ENCODE results near the gene SPECC1L.

The SPECC1L gene

GRCh38 chr22:24304062-24304675, 33.5 kb downstream of the SPECC1L start:
- Histone ChIP-seq H3K79me2 (ENCODE audit: insufficient read depth, low read length) (peaks cover 82% of the 10 kb centered on the region), H3K36me3 (ENCODE audit: insufficient read depth, low read length) (peaks cover 70% of the 10 kb centered on the region)
- TF ChIP-seq, protein P1, sequence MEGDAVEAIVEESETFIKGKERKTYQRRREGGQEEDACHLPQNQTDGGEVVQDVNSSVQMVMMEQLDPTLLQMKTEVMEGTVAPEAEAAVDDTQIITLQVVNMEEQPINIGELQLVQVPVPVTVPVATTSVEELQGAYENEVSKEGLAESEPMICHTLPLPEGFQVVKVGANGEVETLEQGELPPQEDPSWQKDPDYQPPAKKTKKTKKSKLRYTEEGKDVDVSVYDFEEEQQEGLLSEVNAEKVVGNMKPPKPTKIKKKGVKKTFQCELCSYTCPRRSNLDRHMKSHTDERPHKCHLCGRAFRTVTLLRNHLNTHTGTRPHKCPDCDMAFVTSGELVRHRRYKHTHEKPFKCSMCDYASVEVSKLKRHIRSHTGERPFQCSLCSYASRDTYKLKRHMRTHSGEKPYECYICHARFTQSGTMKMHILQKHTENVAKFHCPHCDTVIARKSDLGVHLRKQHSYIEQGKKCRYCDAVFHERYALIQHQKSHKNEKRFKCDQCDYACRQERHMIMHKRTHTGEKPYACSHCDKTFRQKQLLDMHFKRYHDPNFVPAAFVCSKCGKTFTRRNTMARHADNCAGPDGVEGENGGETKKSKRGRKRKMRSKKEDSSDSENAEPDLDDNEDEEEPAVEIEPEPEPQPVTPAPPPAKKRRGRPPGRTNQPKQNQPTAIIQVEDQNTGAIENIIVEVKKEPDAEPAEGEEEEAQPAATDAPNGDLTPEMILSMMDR (IDR thresholded peaks at IDR 0.05; ENCODE audit: borderline replicate concordance, extremely low read depth, low read length, poor library complexity, severe bottlenecking), result no peak
- TF ChIP-seq EZH2 (IDR thresholded peaks at IDR 0.05; ENCODE audit: borderline replicate concordance, low read depth, low read length, severe bottlenecking), result no peak

DNA sequence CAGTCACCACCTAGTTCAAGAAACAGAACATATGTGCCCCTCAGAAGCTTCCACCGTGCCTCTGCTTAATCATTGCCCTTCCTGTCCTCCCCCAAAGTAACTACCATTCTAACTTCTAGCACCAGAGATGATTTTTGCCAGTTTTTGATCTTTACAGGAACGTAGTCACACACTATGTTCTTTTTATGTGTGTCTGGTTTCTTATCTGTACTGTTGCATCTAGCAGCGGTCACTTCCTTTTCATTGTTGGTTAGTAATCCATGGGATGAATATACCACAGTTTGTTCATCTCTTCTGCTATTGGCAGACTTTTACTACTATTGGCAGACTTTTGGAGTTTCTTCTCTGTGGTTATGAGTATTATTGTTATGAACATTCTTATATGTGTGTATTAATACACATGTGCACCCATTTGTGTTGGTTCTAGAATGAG, 34.6 kb downstream of the SPECC1L start:
- peaks cover 80% of the 10 kb centered on the region for H3K79me2 ChIP-seq (ENCODE audit: insufficient read depth, low read length)
- H3K9ac ChIP-seq (ENCODE audit: low read depth, low read length), result no peak overlapping the region
- H3K27me3 ChIP-seq (ENCODE audit: insufficient read depth, low read length, poor library complexity), result no peaks in the 10 kb centered on the region
- peaks cover 81% of the 10 kb centered on the region for H3K36me3 ChIP-seq (ENCODE audit: insufficient read depth, low read length)
- H3K4me2 ChIP-seq (ENCODE audit: insufficient read depth, low read length), result no peak overlapping the region
- H3K27ac ChIP-seq (ENCODE audit: low read length), result peak overlapping the region; percentile 6
- no peak overlapping the region for H3K4me3 ChIP-seq (ENCODE audit: low read depth in 1 of 2, low read length in 2 of 2)
- H3K4me1 ChIP-seq (ENCODE audit: insufficient read depth, low read length), result peaks cover 29% of the 10 kb centered on the region
- ATAC-seq (ENCODE audit: insufficient read depth, low read depth) (peak; percentile 83), DNase-seq (peak; percentile 28)
- no peak overlapping the region for H2AFZ ChIP-seq (ENCODE audit: low read depth, low read length)
- H3K9me3 ChIP-seq (ENCODE audit: insufficient read depth, low read length, severe bottlenecking), result no peaks in the 10 kb centered on the region
- peaks cover 31% of the 10 kb centered on the region; the same call in 1 of the 2 replicates for H4K20me1 ChIP-seq (ENCODE audit: insufficient read depth, low read length)
- TF ChIP-seq, protein P1 (IDR thresholded peaks at IDR 0.05; ENCODE audit: borderline replicate concordance, extremely low read depth, low read length, poor library complexity, severe bottlenecking), result no peak
- TF ChIP-seq EZH2 (IDR thresholded peaks at IDR 0.05; ENCODE audit: borderline replicate concordance, low read depth, low read length, severe bottlenecking), result no peak

More at GRCh38 chr22:24304062-24304675, 33.5 kb downstream of the SPECC1L start:
- Histone ChIP-seq H4K20me1 (ENCODE audit: insufficient read depth, low read length) (peaks cover 34% of the 10 kb centered on the region; the same call in 1 of the 2 replicates), H2AFZ (ENCODE audit: low read depth, low read length) (no peak overlapping the region), H3K27ac (ENCODE audit: low read length) (no peak overlapping the region), H3K9me3 (ENCODE audit: insufficient read depth, low read length, severe bottlenecking) (no peaks in the 10 kb centered on the region), H3K9ac (ENCODE audit: low read depth, low read length) (no peak overlapping the region), H3K27me3 (ENCODE audit: insufficient read depth, low read length, poor library complexity) (no peaks in the 10 kb centered on the region), H3K4me2 (ENCODE audit: insufficient read depth, low read length) (no peak overlapping the region), H3K4me3 (ENCODE audit: low read depth in 1 of 2, low read length in 2 of 2) (no peak overlapping the region), H3K4me1 (ENCODE audit: insufficient read depth, low read length) (peaks cover 32% of the 10 kb centered on the region)
- DNase-seq (no peak), ATAC-seq (ENCODE audit: insufficient read depth, low read depth) (peak; percentile 34; the same call in 1 of the 3 replicates)

DNA sequence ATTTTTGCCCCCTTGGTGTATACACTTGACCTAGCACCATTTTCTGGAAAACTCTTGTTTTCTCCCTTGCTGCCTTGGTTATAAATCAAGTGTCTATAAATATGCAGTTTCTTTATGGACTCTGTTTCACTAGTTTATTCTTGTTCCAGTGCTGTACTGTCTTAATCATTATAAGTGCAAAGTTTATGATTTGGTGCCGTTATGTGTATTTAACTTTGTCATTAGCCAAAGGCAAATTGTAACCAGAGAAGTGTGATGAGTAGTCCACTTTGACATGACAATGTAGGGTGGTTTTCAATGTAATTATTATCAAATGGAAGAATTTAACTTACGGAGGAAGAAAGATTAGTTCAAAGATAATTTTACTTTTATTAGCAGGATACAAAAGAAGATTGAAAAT, 40.3 kb downstream of the SPECC1L start:
- TF ChIP-seq, protein P1 (IDR thresholded peaks at IDR 0.05; ENCODE audit: borderline replicate concordance, extremely low read depth, low read length, poor library complexity, severe bottlenecking), result no peak
- TF ChIP-seq EZH2 (IDR thresholded peaks at IDR 0.05; ENCODE audit: borderline replicate concordance, low read depth, low read length, severe bottlenecking), result no peak
- no peak overlapping the region for H3K4me3 ChIP-seq (ENCODE audit: low read depth in 1 of 2, low read length in 2 of 2)
- H3K4me1 ChIP-seq (ENCODE audit: insufficient read depth, low read length), result no peaks in the 10 kb centered on the region
- peaks cover 10% of the 10 kb centered on the region; the same call in 1 of the 2 replicates for H4K20me1 ChIP-seq (ENCODE audit: insufficient read depth, low read length)
- no peaks in the 10 kb centered on the region for H3K27me3 ChIP-seq (ENCODE audit: insufficient read depth, low read length, poor library complexity)
- H3K27ac ChIP-seq (ENCODE audit: low read length), result no peak overlapping the region
- peaks cover 59% of the 10 kb centered on the region for H3K79me2 ChIP-seq (ENCODE audit: insufficient read depth, low read length)
- ATAC-seq (ENCODE audit: insufficient read depth, low read depth), result no peak
- H3K9ac ChIP-seq (ENCODE audit: low read depth, low read length), result no peak overlapping the region
- H3K4me2 ChIP-seq (ENCODE audit: insufficient read depth, low read length), result no peak overlapping the region
- no peak for DNase-seq
- peaks cover 85% of the 10 kb centered on the region for H3K36me3 ChIP-seq (ENCODE audit: insufficient read depth, low read length)
- no peaks in the 10 kb centered on the region for H3K9me3 ChIP-seq (ENCODE audit: insufficient read depth, low read length, severe bottlenecking)
- H2AFZ ChIP-seq (ENCODE audit: low read depth, low read length), result no peak overlapping the region
